Transverse colon (tissue), 3 donors: ENCODE measurements around the gene C16orf92.

Experiments used
- CTCF ChIP-seq, 5 experiments: fragments of 200-600 bp in 3 of 5; fragments of 450-650 bp in 2 of 5; sonication (generic) in 3 of 5; IDR thresholded peaks; 1 replicate in 2 of 5; 2 replicates in 3 of 5; pipeline ENCODE4 v1.5.1; 2016 to 2017; ENCODE audit warnings: antibody characterized with exemption in 5 of 5, inconsistent platforms in 3 of 5, mild to moderate bottlenecking in 2 of 5, moderate library complexity in 1 of 5
- POLR2A ChIP-seq: fragments of 450-650 bp; IDR thresholded peaks from one replicate; pipeline ENCODE4 v1.6.1; 2016; ENCODE audit warnings: antibody characterized with exemption, mild to moderate bottlenecking, moderate library complexity

DNA sequence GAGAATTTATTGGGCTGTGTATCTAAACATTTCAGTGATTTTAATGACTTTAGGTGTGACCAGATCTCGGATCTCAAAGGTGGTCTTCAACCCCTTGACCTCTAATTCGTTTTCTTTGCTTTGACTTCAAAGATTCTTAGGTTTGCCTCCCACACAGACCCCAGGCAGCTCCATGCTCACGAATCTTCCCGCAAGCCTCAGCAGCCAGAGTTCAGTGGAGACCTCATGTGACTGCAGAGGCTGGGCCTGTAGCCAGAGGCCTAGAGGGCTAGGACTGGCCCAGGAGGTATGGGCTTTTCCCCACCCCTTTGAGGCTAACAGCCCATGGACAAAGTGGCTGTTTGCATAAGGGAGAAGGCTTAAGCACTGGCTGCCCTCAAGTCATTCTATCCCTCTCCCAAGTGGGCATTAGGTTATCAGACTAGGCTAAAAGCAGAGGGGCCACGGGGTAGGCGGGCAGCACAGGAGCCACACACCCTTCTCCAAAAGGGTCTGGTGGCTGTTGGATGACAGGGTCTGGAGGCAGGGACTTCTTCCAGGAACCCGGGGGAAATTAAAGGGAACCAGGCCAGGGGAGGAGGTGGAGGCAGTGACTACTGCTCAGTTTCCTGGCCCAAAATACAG lies 30.5 kb upstream of the C16orf92 start:
- TF ChIP-seq POLR2A (no peak), CTCF (IDR thresholded peaks at IDR 0.05) (no peak)
